Measurements from ENCODE around the gene GULP1. TPM values are rescaled to one million over a fixed set of nuclear protein-coding genes. Genes with fewer than 3 reads are reported as not detected.

Gene GULP1
- polyA plus RNA-seq, 1 donor from 2014 or later = 10.2 TPM

DNA sequence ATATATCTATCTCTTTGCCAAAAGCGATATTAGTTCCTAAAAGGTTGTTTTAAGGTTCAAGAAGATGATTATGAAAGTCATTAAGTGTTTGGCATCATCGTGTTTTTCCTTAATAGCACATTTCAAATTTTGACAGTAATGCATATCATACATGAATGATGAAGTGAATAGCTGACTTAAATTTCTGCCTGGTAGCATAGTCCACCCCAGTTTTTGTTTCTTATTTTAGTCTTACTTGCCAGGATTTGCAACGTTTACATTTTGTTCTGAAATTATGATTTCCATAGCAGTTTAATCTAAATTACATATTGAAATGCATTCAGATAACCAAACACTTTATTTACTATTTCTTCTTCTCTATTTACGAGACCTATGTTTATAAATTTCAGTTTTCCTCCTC, 201.1 kb downstream of the GULP1 start:
- no peak overlapping the region for H3K4me2 ChIP-seq (ENCODE audit: low read length)
- no peaks in the 10 kb centered on the region for H3K9me3 ChIP-seq (ENCODE audit: low read length)
- no peak overlapping the region for H2AFZ ChIP-seq (ENCODE audit: low read depth, low read length)
- no peaks in the 10 kb centered on the region for H3F3A ChIP-seq (ENCODE audit: insufficient read depth, low read length, poor library complexity, severe bottlenecking)
- H3K4me3 ChIP-seq (ENCODE audit: low read length) = no peak overlapping the region
- H3K9ac ChIP-seq (ENCODE audit: low read length) = no peak overlapping the region
- H3K79me2 ChIP-seq (replicated peaks; ENCODE audit: insufficient read depth, low read length) = no peaks in the 10 kb centered on the region
- TF ChIP-seq SMC3 (conservative IDR thresholded peaks at IDR 0.05; ENCODE audit: poor library complexity) (no peak), RAD21 (conservative IDR thresholded peaks at IDR 0.05) (no peak), EP300 (conservative IDR thresholded peaks at IDR 0.05; ENCODE audit: poor library complexity, severe bottlenecking) (no peak), MXI1 (conservative IDR thresholded peaks at IDR 0.05; ENCODE audit: poor library complexity, severe bottlenecking) (no peak), EZH2 (IDR thresholded peaks at IDR 0.05; ENCODE audit: borderline replicate concordance, insufficient read depth, low read length, poor library complexity, severe bottlenecking) (no peak), REST (IDR thresholded peaks at IDR 0.05; ENCODE audit: borderline replicate concordance) (no peak), CTCF (IDR thresholded peaks at IDR 0.05; ENCODE audit: poor library complexity, severe bottlenecking) (no peak), POLR2AphosphoS5 (IDR thresholded peaks at IDR 0.05) (no peak), TAF1 (IDR thresholded peaks at IDR 0.05; ENCODE audit: low read depth) (no peak)
- no peaks in the 10 kb centered on the region for H4K20me1 ChIP-seq (ENCODE audit: insufficient read depth)
- H3K27ac ChIP-seq (ENCODE audit: low read length) = no peak overlapping the region
- H3K9me2 ChIP-seq (ENCODE audit: insufficient read depth, low read length) = no peaks in the 10 kb centered on the region
- H3K27me3 ChIP-seq (ENCODE audit: insufficient read depth, low read depth, low read length) = no peaks in the 10 kb centered on the region
- no peaks in the 10 kb centered on the region for H3K36me3 ChIP-seq (ENCODE audit: insufficient read depth, low read length)

GRCh38 chr2:188494906-188495305, 203.2 kb downstream of the GULP1 start:
- H3K27ac ChIP-seq (ENCODE audit: low read length) = no peak overlapping the region
- no peaks in the 10 kb centered on the region for H3K9me2 ChIP-seq (ENCODE audit: insufficient read depth, low read length)
- no peak overlapping the region for H3K4me2 ChIP-seq (ENCODE audit: low read length)
- H3K79me2 ChIP-seq (replicated peaks; ENCODE audit: insufficient read depth, low read length) = no peaks in the 10 kb centered on the region
- no peak overlapping the region for H2AFZ ChIP-seq (ENCODE audit: low read depth, low read length)
- no peaks in the 10 kb centered on the region for H3K36me3 ChIP-seq (ENCODE audit: insufficient read depth, low read length)
- H3K9ac ChIP-seq (ENCODE audit: low read length) = no peak overlapping the region
- no peak overlapping the region for H3K4me3 ChIP-seq (ENCODE audit: low read length)
- H3K27me3 ChIP-seq (ENCODE audit: insufficient read depth, low read depth, low read length) = no peaks in the 10 kb centered on the region
- H3K9me3 ChIP-seq (ENCODE audit: low read length) = no peaks in the 10 kb centered on the region
- H3F3A ChIP-seq (ENCODE audit: insufficient read depth, low read length, poor library complexity, severe bottlenecking) = no peaks in the 10 kb centered on the region
- TF ChIP-seq TAF1 (IDR thresholded peaks at IDR 0.05; ENCODE audit: low read depth) (no peak), POLR2AphosphoS5 (IDR thresholded peaks at IDR 0.05) (no peak), EP300 (conservative IDR thresholded peaks at IDR 0.05; ENCODE audit: poor library complexity, severe bottlenecking) (no peak), EZH2 (IDR thresholded peaks at IDR 0.05; ENCODE audit: borderline replicate concordance, insufficient read depth, low read length, poor library complexity, severe bottlenecking) (no peak), CTCF (IDR thresholded peaks at IDR 0.05; ENCODE audit: poor library complexity, severe bottlenecking) (no peak), REST (IDR thresholded peaks at IDR 0.05; ENCODE audit: borderline replicate concordance) (no peak), RAD21 (conservative IDR thresholded peaks at IDR 0.05) (no peak), MXI1 (conservative IDR thresholded peaks at IDR 0.05; ENCODE audit: poor library complexity, severe bottlenecking) (no peak), SMC3 (conservative IDR thresholded peaks at IDR 0.05; ENCODE audit: poor library complexity) (no peak)
- H4K20me1 ChIP-seq (ENCODE audit: insufficient read depth) = no peaks in the 10 kb centered on the region

Measured in neural cell (in vitro differentiated cells).